K562 (cell line): ENCODE measurements around the gene H2AZ2. TPM values are rescaled to one million over a fixed set of nuclear protein-coding genes. Genes with fewer than 3 reads are reported as not detected.

Experiments used
- ATAC-seq: fragments of 200-7000 bp; cut with Tn5 transposase; 3 replicates; pipeline ENCODE4 v1.9.1; 2020; ENCODE audit warnings: moderate library complexity
- BruUV-seq: library from RNA; stranded (reverse); fragments of 400-500 nt; replicated peaks from 2 replicates; lab custom pipeline; 2021; lab: Mats Ljungman, UMichigan
- CTCF ChIA-PET: fragments of 300-600 bp; formaldehyde crosslinking; extraction: SDS; loops from one replicate; lab custom pipeline; 2021; ENCODE audit warnings: low intra/inter-chr PET ratio; lab: Yijun Ruan, JAX
- POLR2A ChIA-PET: fragments of 300-600, 350-650 bp; sonication (Branson Sonifier 250); formaldehyde crosslinking; extraction: SDS; loops from one replicate; lab custom pipeline; 2021; ENCODE audit warnings: antibody characterized with exemption, inconsistent platforms; lab: Yijun Ruan, JAX
- DNase-seq, 4 experiments: peaks; one replicate each; pipeline versions ENCODE4 v3.0.0 to v3.0.0-alpha.2; 2011 to 2018; ENCODE audit warnings: low spot score in 3 of 4, mixed read lengths in 3 of 4; ENCODE audit errors: extremely low read depth in 1 of 4
- FAIRE-seq: peaks from 2 replicates; lab custom pipeline; 2011; peaks lifted over from hg19 to GRCh38; lab: Jason Lieb, UNC
- H2AFZ ChIP-seq: 2 replicates; pipeline ENCODE4 v1.6.0; 2011; ENCODE audit warnings: low read depth, low read length, control low read depth, inconsistent platforms
- H3K27ac ChIP-seq: fragments of 200-600 bp; 3 replicates; pipeline ENCODE4 v1.8.0; 2011; ENCODE audit warnings: low read depth, mild to moderate bottlenecking, control low read depth, inconsistent platforms, low read length, moderate library complexity, mixed read lengths; ENCODE audit errors: extremely low read depth
- H3K27me3 ChIP-seq, 2 experiments: fragments of 300-600 bp in 1 of 2; 2 replicates in 1 of 2; 3 replicates in 1 of 2; pipeline versions ENCODE4 v1.6.0 to v1.8.0; 2011; ENCODE audit warnings: inconsistent platforms in 2 of 2, low read length in 2 of 2, mild to moderate bottlenecking in 1 of 2, mixed read lengths in 1 of 2, moderate library complexity in 1 of 2; ENCODE audit not compliant: control insufficient read depth in 2 of 2, insufficient read depth in 2 of 2
- H3K36me3 ChIP-seq: fragments of 300-600 bp; 3 replicates; pipeline ENCODE4 v1.8.0; 2011; ENCODE audit warnings: mild to moderate bottlenecking, low read length, inconsistent platforms; ENCODE audit not compliant: control insufficient read depth, insufficient read depth
- H3K4me1 ChIP-seq, 2 experiments: fragments of 200-600 bp in 1 of 2; replicated peaks in 1 of 2; 2 replicates in 1 of 2; 3 replicates in 1 of 2; pipeline versions ENCODE4 v1.5.1 to v1.8.0; 2011; ENCODE audit warnings: inconsistent platforms in 2 of 2, low read length in 2 of 2, mild to moderate bottlenecking in 1 of 2, mixed read lengths in 1 of 2, moderate library complexity in 1 of 2; ENCODE audit not compliant: control insufficient read depth in 2 of 2, insufficient read depth in 2 of 2
- H3K4me2 ChIP-seq: 2 replicates; pipeline ENCODE4 v1.6.1; 2011; ENCODE audit warnings: low read length, control low read depth, inconsistent platforms, mixed read lengths; ENCODE audit not compliant: insufficient read depth
- H3K4me3 ChIP-seq: fragments of 200-600 bp; sonication (generic), shearing (Covaris generic); 2 replicates; pipeline ENCODE4 v1.5.1; 2016; ENCODE audit warnings: control low read depth, inconsistent platforms
- H3K79me2 ChIP-seq: fragments of 200-600 bp; 3 replicates; pipeline ENCODE4 v1.8.0; 2011; ENCODE audit warnings: low read length, inconsistent platforms; ENCODE audit not compliant: control insufficient read depth, insufficient read depth
- H3K9ac ChIP-seq, 2 experiments: 2 replicates each; pipeline versions ENCODE4 v1.6.0 to v1.6.1; 2011; ENCODE audit warnings: low read depth in 2 of 2, low read length in 2 of 2, control low read depth in 1 of 2, inconsistent platforms in 1 of 2, mild to moderate bottlenecking in 1 of 2, mixed read lengths in 1 of 2; ENCODE audit not compliant: insufficient read depth in 1 of 2
- H3K9me1 ChIP-seq: one replicate; pipeline ENCODE4 v1.6.0; 2011; ENCODE audit warnings: inconsistent platforms, mild to moderate bottlenecking, low read length, moderate library complexity; ENCODE audit not compliant: control insufficient read depth, insufficient read depth
- H3K9me3 ChIP-seq: replicated peaks from 2 replicates; pipeline ENCODE4 v1.5.1; 2011; ENCODE audit warnings: low read depth, low read length, inconsistent platforms; ENCODE audit not compliant: control insufficient read depth, insufficient read depth
- H4K20me1 ChIP-seq: replicated peaks from 2 replicates; pipeline ENCODE4 v1.6.1; 2011; ENCODE audit warnings: low read length, inconsistent platforms, mixed read lengths; ENCODE audit not compliant: control insufficient read depth, insufficient read depth
- ARID4B ChIP-seq: sonication (generic); formaldehyde crosslinking; IDR thresholded peaks from 2 replicates; pipeline ENCODE4 v1.8.0; 2022; ENCODE audit warnings: mild to moderate bottlenecking, missing genetic modification reagents
- BRF1 ChIP-seq: IDR thresholded peaks from 3 replicates; pipeline ENCODE4 v1.6.1; 2011; ENCODE audit warnings: borderline replicate concordance, mild to moderate bottlenecking; ENCODE audit not compliant: insufficient read length; ENCODE audit errors: extremely low read depth
- CBX3 ChIP-seq, 2 experiments: IDR thresholded peaks; 1 replicate in 1 of 2; 2 replicates in 1 of 2; pipeline ENCODE4 v1.6.1; 2012; ENCODE audit warnings: inconsistent platforms in 2 of 2, low read length in 2 of 2, borderline replicate concordance in 1 of 2, control low read depth in 1 of 2
- CREB1 ChIP-seq, 2 experiments: sonication (generic) in 1 of 2; formaldehyde crosslinking in 1 of 2; IDR thresholded peaks; 2 replicates each; pipeline versions ENCODE4 v1.6.1 to v1.8.0; 2012 to 2022; ENCODE audit warnings: inconsistent platforms in 1 of 2, mild to moderate bottlenecking in 1 of 2, missing genetic modification reagents in 1 of 2, moderate library complexity in 1 of 2
- CTBP1 ChIP-seq: fragments of 450-650 bp; IDR thresholded peaks from 2 replicates; pipeline ENCODE4 v1.6.1; 2016; ENCODE audit warnings: borderline replicate concordance
- DACH1 ChIP-seq: fragments of 450-650 bp; IDR thresholded peaks from 2 replicates; pipeline ENCODE4 v1.6.1; 2018; ENCODE audit not compliant: partially characterized antibody
- FOXK1 ChIP-seq: sonication (generic); formaldehyde crosslinking; IDR thresholded peaks from 2 replicates; pipeline ENCODE4 v1.8.0; 2022; ENCODE audit warnings: missing genetic modification reagents, mild to moderate bottlenecking, borderline replicate concordance
- FUS ChIP-seq: fragments of 200-400 bp; formaldehyde crosslinking; optimal IDR thresholded peaks from 2 replicates; pipeline ENCODE3; 2017; ENCODE audit warnings: low read depth, low read length
- GTF2A2 ChIP-seq: IDR thresholded peaks from 2 replicates; pipeline ENCODE4 v1.6.1; 2016; ENCODE audit warnings: mild to moderate bottlenecking, missing genetic modification characterization, missing compliant biosample characterization
- THRA ChIP-seq: fragments of 450-650 bp; IDR thresholded peaks from 2 replicates; pipeline ENCODE4 v1.6.1; 2017; ENCODE audit warnings: mild to moderate bottlenecking, moderate library complexity
- WGBS: fragments of 100-300 bp; shearing (Covaris generic); methylation state at CpG from one replicate; pipeline ENCODE4 v1.1.6; 2016; ENCODE audit warnings: low coverage, mixed read lengths; ENCODE audit not compliant: insufficient coverage; ENCODE audit errors: missing lambda C conversion rate; 5-methylcytosine and 5-hydroxymethylcytosine counted together
- in situ Hi-C: fragments of 300-500 bp; cut with MboI; formaldehyde crosslinking; loops from 4 replicates; pipeline ENCODE4 v1.15.0; 2018; ENCODE audit warnings: inconsistent platforms, mixed read lengths
- intact Hi-C: fragments of 100-400 bp; cut with micrococcal nuclease; formaldehyde crosslinking; loops from 2 replicates; pipeline ENCODE4 v1.14.2; 2022
- polyA plus RNA-seq, 8 experiments: library from polyadenylated mRNA; depleted of rRNA in 4 of 8; stranded (reverse) in 5 of 8; unstranded in 3 of 8; fragments of >200 nt; fragmentation: Nextera tagmentation in 2 of 8; fragmentation: Illumina TruSeq in 1 of 8; extraction: Ambion mirVana in 2 of 8; extraction: Trizol in 1 of 8; gene quantifications; 2 replicates each; pipeline versions ENCODE4 v1.2.1 to v1.2.3, GENCODE V29; 2011 to 2014; ENCODE audit warnings: inconsistent platforms in 1 of 8, missing spikeins in 1 of 8
- total RNA-seq, 7 experiments: library from RNA; depleted of rRNA in 6 of 7; stranded (reverse); fragments of >200 nt in 6 of 7; fragmentation: Illumina TruSeq in 2 of 7; extraction: Trizol in 2 of 7; gene quantifications; 2 replicates each; pipeline versions ENCODE4 v1.2.1 to v1.2.3, GENCODE V29; 2011 to 2021; ENCODE audit warnings: low replicate concordance in 1 of 7

Gene H2AZ2
- total and polyA plus RNA-seq, 9 of the 15 experiments (the other 6 are each of a cell fraction or from before 2014, with no cell fraction given) = 105 to 382 (median 286) TPM

- TF ChIP-seq CREB1 (IDR thresholded peaks at IDR 0.05) (no peak), CREB1 (CRISPR knock-in tag; IDR thresholded peaks at IDR 0.05) (peak; percentile 75; the same call in 1 of the 2 replicates)
Observed at GRCh38 chr7:44797329-44798258, 50.3 kb downstream of the H2AZ2 start (continued).

- intact Hi-C loops (loop anchor here (2.0 to 5.0 kb wide), 4 partner anchors 49 to 214 kb away; partner anchors contain the start of genes H2AZ2, OGDH, TMED4 and ZMIZ2), in situ Hi-C loops (no loop called here)
- H2AFZ ChIP-seq = peak within 1 kb of the TSS; percentile 93
- ATAC-seq (peak; percentile 92), DNase-seq (peak; percentile 99 to 100 (median 100)), FAIRE-seq (peak; percentile 90)
- no peaks in the 10 kb centered on the region for H3K9me1 ChIP-seq
- peaks cover 43% of the 10 kb centered on the region for H3K36me3 ChIP-seq
- peak within 1 kb of the TSS; percentile 56 for H3K4me3 ChIP-seq
- H4K20me1 ChIP-seq = peaks cover 29% of the 10 kb centered on the region
- BruUV-seq = no TSS peak
- peak within 1 kb of the TSS; percentile 99 for H3K4me2 ChIP-seq
- H3K4me1 ChIP-seq = peaks cover 14 to 25% of the 10 kb centered on the region in 2 experiments; a peak in 4 of 5 replicates
- H3K27me3 ChIP-seq = no peaks in the 10 kb centered on the region
- under 1% methylated on average over 51 of the region's 99 CpGs for WGBS
- H3K27ac ChIP-seq = peak within 1 kb of the TSS; percentile 98
- no peaks in the 10 kb centered on the region for H3K9me3 ChIP-seq
- POLR2A ChIA-PET = interaction anchor here (0.5 to 2.9 kb wide), 23 partner anchors 8 to 251 kb away, joined by 3 to 15 read pairs (median 4); partner anchors contain the start of genes DDX56, H2AZ2, OGDH and PURB
- H3K9ac ChIP-seq = peak within 1 kb of the TSS; percentile 96 to 100
- peaks cover 55% of the 10 kb centered on the region for H3K79me2 ChIP-seq
- CTCF ChIA-PET = interaction anchor here (0.5 to 0.6 kb wide), 2 partner anchors 46 to 595 kb away, joined by 3 to 4 read pairs; no protein-coding TSS in a partner anchor
- peak; percentile 52; the same call in 1 of the 2 replicates for TF ChIP-seq CTBP1
- no peak for TF ChIP-seq BRF1
- TF ChIP-seq THRA = no peak
- no peak; a peak in 1 of 3 replicates for TF ChIP-seq CBX3 (IDR thresholded peaks at IDR 0.05; ENCODE audit: borderline replicate concordance in 1 of 2, low read length in 2 of 2)
- no peak for TF ChIP-seq DACH1
- peak; percentile 21; the same call in 1 of the 2 replicates for TF ChIP-seq FOXK1 (CRISPR knock-in tag)
- peak; percentile 96 for TF ChIP-seq ARID4B (CRISPR knock-in tag)
- peak; percentile 96 for TF ChIP-seq FUS
- TF ChIP-seq GTF2A2 = peak; percentile 98
Observed at GRCh38 chr7:44796504-44797328, 51.2 kb downstream of the H2AZ2 start, which contains the start of gene PPIA. Gene PPIA (plus strand): TSS chr7:44796681. CDS start chr7:44796725, 44 bp downstream.
